ENCODE data around the gene C19orf47.

The C19orf47 gene

DNA sequence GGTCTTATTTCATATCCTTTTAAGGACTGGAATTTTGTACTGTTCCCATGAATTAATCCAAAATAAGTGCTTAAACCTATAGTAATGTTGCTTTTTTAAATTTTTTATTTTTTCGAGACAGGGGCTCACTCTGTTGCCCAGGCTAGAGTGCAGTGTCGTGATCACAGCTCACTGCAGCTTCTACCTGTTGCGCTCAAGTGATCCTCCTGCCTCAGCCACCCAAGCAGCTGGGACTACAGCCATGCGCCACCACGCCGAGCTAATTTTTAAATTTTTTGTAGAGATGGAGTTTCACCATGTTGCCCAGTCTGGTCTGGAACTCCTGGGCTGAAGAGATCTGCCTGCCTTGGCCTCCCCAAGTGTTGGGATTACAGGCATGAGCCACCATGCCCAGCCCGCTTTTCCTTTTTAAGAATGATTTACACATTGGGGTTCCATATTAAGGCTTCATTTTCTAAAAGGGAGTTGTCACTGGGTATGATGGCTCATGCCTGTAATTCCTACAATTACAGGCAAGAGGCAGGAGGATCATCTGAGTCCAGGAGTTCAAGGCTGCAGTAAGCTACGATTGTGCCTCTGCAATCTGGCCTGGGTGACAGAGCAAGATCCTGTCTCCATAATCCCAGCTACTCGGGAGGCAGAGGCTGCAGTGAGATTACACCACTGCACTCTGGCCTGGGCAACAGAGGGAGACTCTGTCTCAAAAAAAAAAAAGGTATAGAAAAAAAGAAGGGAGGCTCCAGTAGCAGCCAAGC is 34.8 kb downstream of the C19orf47 start:
- no peak for ATAC-seq
- TF ChIP-seq, protein P1, sequence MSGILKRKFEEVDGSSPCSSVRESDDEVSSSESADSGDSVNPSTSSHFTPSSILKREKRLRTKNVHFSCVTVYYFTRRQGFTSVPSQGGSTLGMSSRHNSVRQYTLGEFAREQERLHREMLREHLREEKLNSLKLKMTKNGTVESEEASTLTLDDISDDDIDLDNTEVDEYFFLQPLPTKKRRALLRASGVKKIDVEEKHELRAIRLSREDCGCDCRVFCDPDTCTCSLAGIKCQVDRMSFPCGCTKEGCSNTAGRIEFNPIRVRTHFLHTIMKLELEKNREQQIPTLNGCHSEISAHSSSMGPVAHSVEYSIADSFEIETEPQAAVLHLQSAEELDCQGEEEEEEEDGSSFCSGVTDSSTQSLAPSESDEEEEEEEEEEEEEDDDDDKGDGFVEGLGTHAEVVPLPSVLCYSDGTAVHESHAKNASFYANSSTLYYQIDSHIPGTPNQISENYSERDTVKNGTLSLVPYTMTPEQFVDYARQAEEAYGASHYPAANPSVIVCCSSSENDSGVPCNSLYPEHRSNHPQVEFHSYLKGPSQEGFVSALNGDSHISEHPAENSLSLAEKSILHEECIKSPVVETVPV (CRISPR knock-in tag; IDR thresholded peaks at IDR 0.05): no peak
- TF ChIP-seq ESRRG (CRISPR knock-in tag; IDR thresholded peaks at IDR 0.05): no peak
- no peak for TF ChIP-seq CSDC2 (CRISPR knock-in tag; IDR thresholded peaks at IDR 0.05)
- TF ChIP-seq, protein P2, sequence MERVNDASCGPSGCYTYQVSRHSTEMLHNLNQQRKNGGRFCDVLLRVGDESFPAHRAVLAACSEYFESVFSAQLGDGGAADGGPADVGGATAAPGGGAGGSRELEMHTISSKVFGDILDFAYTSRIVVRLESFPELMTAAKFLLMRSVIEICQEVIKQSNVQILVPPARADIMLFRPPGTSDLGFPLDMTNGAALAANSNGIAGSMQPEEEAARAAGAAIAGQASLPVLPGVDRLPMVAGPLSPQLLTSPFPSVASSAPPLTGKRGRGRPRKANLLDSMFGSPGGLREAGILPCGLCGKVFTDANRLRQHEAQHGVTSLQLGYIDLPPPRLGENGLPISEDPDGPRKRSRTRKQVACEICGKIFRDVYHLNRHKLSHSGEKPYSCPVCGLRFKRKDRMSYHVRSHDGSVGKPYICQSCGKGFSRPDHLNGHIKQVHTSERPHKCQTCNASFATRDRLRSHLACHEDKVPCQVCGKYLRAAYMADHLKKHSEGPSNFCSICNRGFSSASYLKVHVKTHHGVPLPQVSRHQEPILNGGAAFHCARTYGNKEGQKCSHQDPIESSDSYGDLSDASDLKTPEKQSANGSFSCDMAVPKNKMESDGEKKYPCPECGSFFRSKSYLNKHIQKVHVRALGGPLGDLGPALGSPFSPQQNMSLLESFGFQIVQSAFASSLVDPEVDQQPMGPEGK (CRISPR knock-in tag; IDR thresholded peaks at IDR 0.05; ENCODE audit: borderline replicate concordance): no peak

DNA sequence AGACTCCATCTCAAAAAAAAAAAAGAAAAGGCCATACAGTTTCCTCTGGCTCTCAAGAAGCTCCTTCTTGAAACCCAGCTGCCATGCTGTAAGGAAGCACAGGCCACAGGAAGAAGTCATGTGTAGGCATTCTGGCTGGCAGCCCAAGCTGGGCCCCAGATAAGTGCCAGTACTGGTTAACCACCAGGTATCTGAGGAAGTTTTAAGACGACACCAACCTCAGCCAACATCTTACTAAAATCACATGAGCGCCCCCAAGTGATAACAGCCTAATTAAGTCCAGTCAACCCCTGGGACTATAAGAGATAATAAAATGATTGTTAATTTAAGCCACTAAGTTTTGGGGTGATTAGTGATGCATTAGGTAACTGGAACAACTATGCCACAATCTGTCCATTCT is 35.7 kb downstream of the C19orf47 start:
- no peak for ATAC-seq

More for the DNA sequence above, 35.7 kb downstream of the C19orf47 start:
- TF ChIP-seq ZC3H10 (CRISPR knock-in tag; IDR thresholded peaks at IDR 0.05): no peak
- no peak for TF ChIP-seq GLIS3 (CRISPR knock-in tag; IDR thresholded peaks at IDR 0.05)
- no peak for TF ChIP-seq ZFP30 (CRISPR knock-in tag; IDR thresholded peaks at IDR 0.05)
- TF ChIP-seq SNAI2 (CRISPR knock-in tag; IDR thresholded peaks at IDR 0.05): no peak
- TF ChIP-seq CSDC2 (CRISPR knock-in tag; IDR thresholded peaks at IDR 0.05): no peak
- TF ChIP-seq ESRRG (CRISPR knock-in tag; IDR thresholded peaks at IDR 0.05): no peak
- TF ChIP-seq, protein P1 (CRISPR knock-in tag; IDR thresholded peaks at IDR 0.05): no peak
- TF ChIP-seq, protein P2 (CRISPR knock-in tag; IDR thresholded peaks at IDR 0.05; ENCODE audit: borderline replicate concordance): no peak
- TF ChIP-seq, protein P3, sequence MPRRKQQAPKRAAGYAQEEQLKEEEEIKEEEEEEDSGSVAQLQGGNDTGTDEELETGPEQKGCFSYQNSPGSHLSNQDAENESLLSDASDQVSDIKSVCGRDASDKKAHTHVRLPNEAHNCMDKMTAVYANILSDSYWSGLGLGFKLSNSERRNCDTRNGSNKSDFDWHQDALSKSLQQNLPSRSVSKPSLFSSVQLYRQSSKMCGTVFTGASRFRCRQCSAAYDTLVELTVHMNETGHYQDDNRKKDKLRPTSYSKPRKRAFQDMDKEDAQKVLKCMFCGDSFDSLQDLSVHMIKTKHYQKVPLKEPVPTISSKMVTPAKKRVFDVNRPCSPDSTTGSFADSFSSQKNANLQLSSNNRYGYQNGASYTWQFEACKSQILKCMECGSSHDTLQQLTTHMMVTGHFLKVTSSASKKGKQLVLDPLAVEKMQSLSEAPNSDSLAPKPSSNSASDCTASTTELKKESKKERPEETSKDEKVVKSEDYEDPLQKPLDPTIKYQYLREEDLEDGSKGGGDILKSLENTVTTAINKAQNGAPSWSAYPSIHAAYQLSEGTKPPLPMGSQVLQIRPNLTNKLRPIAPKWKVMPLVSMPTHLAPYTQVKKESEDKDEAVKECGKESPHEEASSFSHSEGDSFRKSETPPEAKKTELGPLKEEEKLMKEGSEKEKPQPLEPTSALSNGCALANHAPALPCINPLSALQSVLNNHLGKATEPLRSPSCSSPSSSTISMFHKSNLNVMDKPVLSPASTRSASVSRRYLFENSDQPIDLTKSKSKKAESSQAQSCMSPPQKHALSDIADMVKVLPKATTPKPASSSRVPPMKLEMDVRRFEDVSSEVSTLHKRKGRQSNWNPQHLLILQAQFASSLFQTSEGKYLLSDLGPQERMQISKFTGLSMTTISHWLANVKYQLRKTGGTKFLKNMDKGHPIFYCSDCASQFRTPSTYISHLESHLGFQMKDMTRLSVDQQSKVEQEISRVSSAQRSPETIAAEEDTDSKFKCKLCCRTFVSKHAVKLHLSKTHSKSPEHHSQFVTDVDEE (CRISPR knock-in tag; IDR thresholded peaks at IDR 0.05): no peak
- TF ChIP-seq ARNTL (CRISPR knock-in tag; IDR thresholded peaks at IDR 0.05; ENCODE audit: borderline replicate concordance, low read depth): no peak
- no peak for TF ChIP-seq ZNF70 (CRISPR knock-in tag; IDR thresholded peaks at IDR 0.05)
- TF ChIP-seq TOX (CRISPR knock-in tag; IDR thresholded peaks at IDR 0.05; ENCODE audit: borderline replicate concordance): no peak
- no peak for TF ChIP-seq ZFP3 (CRISPR knock-in tag; IDR thresholded peaks at IDR 0.05)
- TF ChIP-seq, protein P4, sequence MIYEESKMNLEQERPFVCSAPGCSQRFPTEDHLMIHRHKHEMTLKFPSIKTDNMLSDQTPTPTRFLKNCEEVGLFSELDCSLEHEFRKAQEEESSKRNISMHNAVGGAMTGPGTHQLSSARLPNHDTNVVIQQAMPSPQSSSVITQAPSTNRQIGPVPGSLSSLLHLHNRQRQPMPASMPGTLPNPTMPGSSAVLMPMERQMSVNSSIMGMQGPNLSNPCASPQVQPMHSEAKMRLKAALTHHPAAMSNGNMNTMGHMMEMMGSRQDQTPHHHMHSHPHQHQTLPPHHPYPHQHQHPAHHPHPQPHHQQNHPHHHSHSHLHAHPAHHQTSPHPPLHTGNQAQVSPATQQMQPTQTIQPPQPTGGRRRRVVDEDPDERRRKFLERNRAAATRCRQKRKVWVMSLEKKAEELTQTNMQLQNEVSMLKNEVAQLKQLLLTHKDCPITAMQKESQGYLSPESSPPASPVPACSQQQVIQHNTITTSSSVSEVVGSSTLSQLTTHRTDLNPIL (CRISPR knock-in tag; IDR thresholded peaks at IDR 0.05; ENCODE audit: low read depth): no peak
- TF ChIP-seq, protein P5, sequence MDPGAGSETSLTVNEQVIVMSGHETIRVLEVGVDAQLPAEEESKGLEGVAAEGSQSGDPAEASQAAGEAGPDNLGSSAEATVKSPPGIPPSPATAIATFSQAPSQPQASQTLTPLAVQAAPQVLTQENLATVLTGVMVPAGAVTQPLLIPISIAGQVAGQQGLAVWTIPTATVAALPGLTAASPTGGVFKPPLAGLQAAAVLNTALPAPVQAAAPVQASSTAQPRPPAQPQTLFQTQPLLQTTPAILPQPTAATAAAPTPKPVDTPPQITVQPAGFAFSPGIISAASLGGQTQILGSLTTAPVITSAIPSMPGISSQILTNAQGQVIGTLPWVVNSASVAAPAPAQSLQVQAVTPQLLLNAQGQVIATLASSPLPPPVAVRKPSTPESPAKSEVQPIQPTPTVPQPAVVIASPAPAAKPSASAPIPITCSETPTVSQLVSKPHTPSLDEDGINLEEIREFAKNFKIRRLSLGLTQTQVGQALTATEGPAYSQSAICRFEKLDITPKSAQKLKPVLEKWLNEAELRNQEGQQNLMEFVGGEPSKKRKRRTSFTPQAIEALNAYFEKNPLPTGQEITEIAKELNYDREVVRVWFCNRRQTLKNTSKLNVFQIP (CRISPR knock-in tag; IDR thresholded peaks at IDR 0.05; ENCODE audit: borderline replicate concordance, low read depth): no peak
- TF ChIP-seq TCF4 (CRISPR knock-in tag; IDR thresholded peaks at IDR 0.05; ENCODE audit: borderline replicate concordance): no peak
- no peak for TF ChIP-seq BACH2 (CRISPR knock-in tag; IDR thresholded peaks at IDR 0.05; ENCODE audit: borderline replicate concordance)
- TF ChIP-seq OSR1 (CRISPR knock-in tag; IDR thresholded peaks at IDR 0.05): no peak
